HG02798 (cell line): ENCODE results near the gene PNMT.

Source experiments
- ATAC-seq: cut with Tn5 transposase; IDR thresholded peaks from one replicate; pipeline ENCODE4 v1.9.1; 2021; ENCODE audit warnings: mild to moderate bottlenecking; ENCODE audit not compliant: unreplicated experiment, poor library complexity

PNMT gene

DNA sequence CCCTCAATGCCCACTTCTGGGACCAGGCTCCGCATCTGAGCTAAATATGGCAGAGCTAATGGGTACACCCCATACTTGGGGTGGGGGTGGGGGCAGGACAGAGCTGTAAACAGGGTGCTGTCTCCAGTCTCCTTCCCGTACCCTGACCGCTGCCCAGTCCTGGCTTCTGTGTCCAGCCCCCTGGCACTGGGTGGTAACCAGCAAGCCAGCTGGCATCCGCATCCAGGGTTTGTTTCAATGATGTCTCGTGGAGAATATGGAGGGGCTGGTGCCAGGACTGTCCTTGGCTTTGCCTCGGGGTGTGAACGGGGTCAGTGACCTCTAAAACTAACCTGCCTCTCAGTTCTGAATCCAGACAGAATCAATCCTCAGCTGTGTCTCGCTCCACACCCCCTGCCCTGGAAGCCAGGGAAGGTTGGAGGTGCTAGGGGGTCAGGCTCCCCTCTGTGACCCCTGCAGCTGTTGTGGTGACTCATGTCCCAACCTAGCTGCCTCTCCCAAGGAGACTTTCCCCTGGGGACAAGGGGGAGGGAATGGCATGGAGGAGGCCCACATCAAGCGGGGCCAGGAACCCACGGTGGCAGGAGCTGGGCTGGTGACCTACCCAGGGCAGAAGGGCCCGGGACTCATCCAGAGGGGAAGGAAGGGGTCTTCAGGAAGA, 1.5 kb upstream of the PNMT start:
- no peak for ATAC-seq

- no peak for ATAC-seq
These were observed 850 bp upstream of the PNMT start for GRCh38 chr17:39667262-39667944.

- no peak for ATAC-seq
These were observed 1.9 kb downstream of the PNMT start for GRCh38 chr17:39669897-39670735.

DNA sequence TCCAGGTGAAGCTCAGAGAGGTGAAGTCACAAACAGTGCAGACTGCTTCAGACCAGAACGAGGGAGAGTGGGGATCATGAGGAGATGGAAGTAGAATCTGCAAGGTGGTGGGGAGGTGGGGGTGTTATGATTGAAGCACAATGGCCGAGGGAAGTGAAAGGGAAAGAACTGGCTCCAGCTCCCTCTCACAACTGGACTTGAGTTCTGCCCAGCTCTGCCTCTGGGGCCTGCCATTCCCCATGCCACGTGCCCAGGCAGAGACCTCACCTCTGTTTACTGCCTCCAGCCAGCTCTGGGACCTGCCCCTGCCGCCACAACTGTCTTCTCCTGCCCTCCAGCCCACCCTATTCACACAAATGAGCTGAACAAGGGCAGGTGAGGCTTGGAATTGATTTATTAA, 2.5 kb downstream of the PNMT start:
- ATAC-seq = no peak

- no peak for ATAC-seq
These were observed 3.6 kb downstream of the PNMT start for GRCh38 chr17:39671651-39672521.

GRCh38 chr17:39672522-39673334, 4.5 kb downstream of the PNMT start:
- ATAC-seq = no peak

DNA sequence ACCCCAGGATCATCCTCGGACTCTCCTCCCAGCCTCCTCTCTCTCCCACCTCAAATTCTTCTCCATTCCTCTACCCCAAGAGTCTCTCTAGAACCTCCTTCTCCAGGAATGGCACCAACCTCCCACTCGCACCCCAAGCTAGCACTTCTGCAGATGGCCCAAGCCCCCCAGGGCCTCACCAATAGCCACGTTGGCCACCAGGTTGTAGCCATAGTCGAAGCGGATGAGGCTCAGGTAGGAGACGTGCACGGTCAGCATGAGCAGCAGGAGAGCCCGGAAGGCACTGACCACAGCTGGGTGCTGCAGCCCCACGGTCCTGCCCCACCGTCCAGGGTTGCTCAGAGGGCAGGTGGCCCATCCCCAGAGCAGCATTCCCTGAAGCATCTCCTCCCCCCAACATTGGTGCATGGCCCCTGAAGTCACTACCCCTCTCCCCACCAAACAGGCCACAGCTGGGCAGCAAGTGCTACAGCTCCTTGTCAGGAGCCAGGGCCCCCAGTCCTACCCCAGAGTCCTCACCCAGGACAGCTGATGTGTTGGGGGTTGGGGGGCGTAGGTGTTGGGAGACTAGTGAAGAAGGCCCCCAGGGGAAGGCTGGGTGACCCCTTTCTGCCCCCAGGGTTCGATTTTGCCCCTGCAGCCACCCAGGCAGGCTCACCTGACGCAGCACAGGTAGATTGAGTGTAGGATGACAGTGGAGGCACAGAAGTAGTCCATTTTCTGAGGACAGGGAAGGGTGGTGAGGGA, 5.3 kb downstream of the PNMT start:
- ATAC-seq = no peak

DNA sequence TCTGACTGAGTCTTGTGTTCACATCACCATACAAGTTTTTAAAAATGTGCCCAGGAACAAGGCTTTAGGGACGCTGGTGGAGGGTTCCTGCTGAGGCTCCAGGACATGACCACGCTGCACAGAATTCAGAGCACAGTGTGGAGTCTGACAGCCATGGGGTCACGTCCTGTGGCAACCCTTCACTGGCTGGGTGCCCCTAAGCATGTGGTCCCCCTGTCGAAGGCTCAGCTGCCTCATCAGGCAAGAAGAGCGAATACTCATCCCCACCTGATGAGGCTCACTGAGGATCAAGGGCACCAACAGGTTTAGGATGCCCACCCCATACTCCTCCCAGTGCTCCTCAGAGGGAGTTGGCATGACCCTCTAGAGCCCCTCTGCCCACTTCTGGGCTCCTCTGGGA, 5.9 kb downstream of the PNMT start:
- no peak for ATAC-seq

- ATAC-seq = no peak
These were observed 6.6 kb downstream of the PNMT start for GRCh38 chr17:39674702-39675389.

- no peak for ATAC-seq
These were observed 7.3 kb downstream of the PNMT start for GRCh38 chr17:39675390-39676082.

GRCh38 chr17:39676198-39676819, 8.1 kb downstream of the PNMT start:
- no peak for ATAC-seq

GRCh38 chr17:39677072-39677471, 8.8 kb downstream of the PNMT start:
- no peak for ATAC-seq

DNA sequence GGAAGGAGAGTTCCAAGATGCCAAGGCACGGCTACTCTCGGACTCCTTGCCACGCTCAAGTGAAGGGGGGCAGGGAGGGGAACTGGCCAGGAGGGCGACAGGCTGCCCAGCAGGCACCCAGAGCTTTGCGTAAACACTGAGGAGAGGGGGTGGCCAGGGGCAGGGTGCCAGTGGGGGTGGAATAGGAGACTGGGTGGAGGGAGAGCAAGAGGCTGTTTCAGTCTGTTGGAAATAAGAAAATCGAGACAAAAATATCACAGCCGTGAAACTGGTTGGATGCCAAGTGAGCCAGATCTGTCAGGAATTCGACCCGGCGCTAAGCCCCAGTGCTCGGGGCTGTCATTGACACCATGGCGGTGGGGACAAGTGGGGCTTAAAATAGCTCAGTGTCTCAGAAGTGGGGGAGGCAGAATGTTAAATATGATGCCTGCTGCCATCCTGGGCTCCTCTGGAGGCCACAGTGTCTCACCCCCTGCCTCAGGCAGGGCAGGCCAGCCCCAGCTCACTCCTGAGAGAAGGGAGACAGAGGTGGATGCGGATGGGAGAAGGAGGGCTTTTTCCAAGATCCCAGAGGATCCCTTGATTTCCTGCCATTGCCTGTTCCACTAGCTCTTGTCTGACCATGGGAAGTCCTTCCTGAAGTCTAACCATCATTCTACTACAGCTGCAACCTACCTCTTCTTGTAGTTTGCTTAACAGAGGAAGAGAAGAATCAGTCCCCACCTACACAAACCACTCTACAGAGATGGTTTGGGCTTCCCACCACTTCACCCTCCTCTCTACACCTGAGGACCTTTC, 9.5 kb downstream of the PNMT start:
- no peak for ATAC-seq

- ATAC-seq = no peak
These were observed 10.3 kb downstream of the PNMT start for GRCh38 chr17:39678340-39679116.

DNA sequence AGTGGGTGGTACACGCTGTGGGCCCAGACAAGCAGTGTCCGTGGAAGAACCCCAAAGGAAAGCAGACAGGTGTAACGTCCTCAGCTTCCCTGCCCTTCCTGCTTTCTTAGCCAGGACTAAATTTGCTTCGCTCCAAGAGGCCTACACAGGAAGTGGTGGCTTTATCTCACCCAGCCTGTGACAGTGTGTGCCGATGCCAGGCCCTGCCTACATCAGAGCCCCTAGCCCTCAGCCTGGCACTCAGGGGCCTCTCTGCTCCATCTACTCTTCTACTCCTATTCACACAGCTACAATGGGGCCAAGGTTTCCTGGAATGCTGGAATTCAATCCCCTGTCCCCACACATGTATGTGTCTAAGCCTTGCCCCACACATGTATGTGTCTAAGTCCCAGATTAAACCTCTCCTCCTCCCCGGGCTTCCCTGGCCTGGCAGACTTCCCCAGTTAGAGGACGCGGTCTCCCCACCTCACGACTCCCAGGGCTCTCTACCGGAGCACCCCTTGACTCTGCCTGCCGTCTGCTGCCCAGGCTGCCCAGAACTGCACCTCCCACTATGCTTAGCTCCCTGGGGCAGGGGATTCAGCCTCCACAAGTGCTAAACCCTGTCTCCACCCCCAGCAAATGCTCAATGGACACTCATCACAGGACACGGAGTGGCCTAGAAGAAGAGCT, 11.4 kb downstream of the PNMT start:
- no peak for ATAC-seq
